Testis (tissue), 3 donors: ENCODE results near the gene DST. TPM values are rescaled to one million over a fixed set of nuclear protein-coding genes. Genes with fewer than 3 reads are reported as not detected.

Source experiments
- DNase-seq: peaks from one replicate; pipeline ENCODE4 v3.0.0-alpha.2; 2019
- H3K27ac ChIP-seq, 2 donors: fragments of 200-600 bp; sonication (generic); one replicate each; pipeline ENCODE4 v1.5.1; 2019
- H3K27me3 ChIP-seq: fragments of 200-600 bp; sonication (generic); one replicate; pipeline ENCODE4 v1.5.1; 2019
- H3K36me3 ChIP-seq: fragments of 200-600 bp; sonication (generic); one replicate; pipeline ENCODE4 v1.5.1; 2017; ENCODE audit warnings: low read depth; ENCODE audit errors: missing control alignments
- H3K4me1 ChIP-seq: fragments of 200-600 bp; sonication (generic); one replicate; pipeline ENCODE4 v1.5.1; 2019
- H3K4me3 ChIP-seq, 2 donors: fragments of 200-600 bp; sonication (generic); one replicate each; pipeline ENCODE4 v1.5.1; 2017 to 2019
- H3K9me3 ChIP-seq: fragments of 200-600 bp; sonication (generic); one replicate; pipeline ENCODE4 v1.5.1; 2017
- CTCF ChIP-seq, 3 experiments: fragments of 450-650 bp in 2 of 3; fragments of 200-600 bp in 1 of 3; sonication (generic) in 1 of 3; IDR thresholded peaks; one replicate each; pipeline ENCODE4 v1.5.1; 2016 to 2019; ENCODE audit warnings: antibody characterized with exemption in 3 of 3, mild to moderate bottlenecking in 2 of 3, moderate library complexity in 1 of 3
- POLR2A ChIP-seq: fragments of 450-650 bp; IDR thresholded peaks from one replicate; pipeline ENCODE4 v1.6.1; 2017; ENCODE audit warnings: antibody characterized with exemption, mild to moderate bottlenecking, moderate library complexity
- WGBS, 2 donors: methylation state at CpG; one replicate each; pipeline ENCODE4 v1.1.5; 2018; 5-methylcytosine and 5-hydroxymethylcytosine counted together
- intact Hi-C: fragments of 100-400 bp; cut with DNase I; formaldehyde crosslinking; loops from one replicate; pipeline ENCODE4 v1.15.1; 2023; ENCODE audit warnings: low total_unique reads
- polyA plus RNA-seq: library from polyadenylated mRNA; stranded (reverse); fragments of 350-450 nt; fragmentation: Illumina TruSeq; extraction: RNeasy Lipid Tissue Mini Kit (QIAGEN cat#74804); gene quantifications from one replicate; pipeline ENCODE4 v1.2.3, GENCODE V29; 2014; ENCODE audit warnings: low read depth, low replicate concordance; ENCODE audit not compliant: insufficient read depth
- total RNA-seq, 2 donors: library from RNA; depleted of rRNA; stranded (reverse); fragments of >200 nt; gene quantifications; one replicate each; pipeline ENCODE4 v1.2.3, GENCODE V29; 2016

The DST gene
- total and polyA plus RNA-seq, 3 donors from 2014 or later: 94.8 to 221 (median 175) TPM

GRCh38 chr6:56539527-56540105 lies 103.1 kb downstream of the DST start:
- DNase-seq: no peak
- peak overlapping the region; percentile 1 to 70 for H3K4me3 ChIP-seq
- H3K4me1 ChIP-seq: peaks cover 24% of the 10 kb centered on the region
- H3K27ac ChIP-seq: peak overlapping the region; percentile 90 to 95
- no peaks in the 10 kb centered on the region for H3K27me3 ChIP-seq
- no peaks in the 10 kb centered on the region for H3K9me3 ChIP-seq
- TF ChIP-seq POLR2A (no peak), CTCF (IDR thresholded peaks at IDR 0.05) (no peak)
- H3K36me3 ChIP-seq: no peaks in the 10 kb centered on the region
- intact Hi-C loops: loop anchor here (10.0 kb wide), 1 partner anchor 175 kb away; no protein-coding TSS in a partner anchor

- whole genome bisulfite sequencing, 2 donors: 54 to 55% methylated on average over 2 of the region's 2 CpGs
- intact Hi-C loops: no loop called here
- Histone ChIP-seq H3K36me3 (no peaks in the 10 kb centered on the region), H3K4me1 (peaks cover 24% of the 10 kb centered on the region), H3K27me3 (no peaks in the 10 kb centered on the region), H3K4me3 (peak overlapping the region in 1 of 2 donors; percentile 70), H3K9me3 (no peaks in the 10 kb centered on the region), H3K27ac (peak overlapping the region; percentile 90 to 95)
- TF ChIP-seq CTCF (IDR thresholded peaks at IDR 0.05) (no peak), POLR2A (no peak)
- no peak for DNase-seq
These were observed 103.8 kb downstream of the DST start for GRCh38 chr6:56538851-56539250.

GRCh38 chr6:56537223-56537770 lies 105.4 kb downstream of the DST start:
- H3K27me3 ChIP-seq: no peaks in the 10 kb centered on the region
- no peak for DNase-seq
- no peaks in the 10 kb centered on the region for H3K36me3 ChIP-seq
- intact Hi-C loops: no loop called here
- no peak overlapping the region for H3K4me3 ChIP-seq
- TF ChIP-seq CTCF (IDR thresholded peaks at IDR 0.05): no peak
- no peak for TF ChIP-seq POLR2A
- H3K27ac ChIP-seq: no peak overlapping the region
- peaks cover 33% of the 10 kb centered on the region for H3K4me1 ChIP-seq
- H3K9me3 ChIP-seq: no peaks in the 10 kb centered on the region

- 74 to 89% methylated on average over 2 of the region's 2 CpGs for WGBS, 2 donors
- no peaks in the 10 kb centered on the region for H3K27me3 ChIP-seq
- intact Hi-C loops: no loop called here
- H3K36me3 ChIP-seq: no peaks in the 10 kb centered on the region
- no peak for DNase-seq
- TF ChIP-seq POLR2A: no peak
- TF ChIP-seq CTCF (IDR thresholded peaks at IDR 0.05): no peak
- H3K4me3 ChIP-seq: no peak overlapping the region
- H3K9me3 ChIP-seq: no peaks in the 10 kb centered on the region
- H3K27ac ChIP-seq: peak overlapping the region; percentile 42 to 57
- peaks cover 33% of the 10 kb centered on the region for H3K4me1 ChIP-seq
These were observed 106.2 kb downstream of the DST start for GRCh38 chr6:56536536-56536935.

- H3K27me3 ChIP-seq: no peaks in the 10 kb centered on the region
- H3K27ac ChIP-seq: peak overlapping the region; percentile 42 to 57
- H3K4me1 ChIP-seq: peaks cover 33% of the 10 kb centered on the region
- TF ChIP-seq POLR2A (no peak), CTCF (IDR thresholded peaks at IDR 0.05) (no peak)
- no peak for DNase-seq
- no peak overlapping the region for H3K4me3 ChIP-seq
- no peaks in the 10 kb centered on the region for H3K36me3 ChIP-seq
- no peaks in the 10 kb centered on the region for H3K9me3 ChIP-seq
- intact Hi-C loops: no loop called here
These were observed 107.1 kb downstream of the DST start for GRCh38 chr6:56535626-56536025.
